A673 (cell line): ENCODE data around the gene MPV17L2. TPM values are rescaled to one million over a fixed set of nuclear protein-coding genes. Genes with fewer than 3 reads are reported as not detected.

ENCODE experiments used
- BruUV-seq: library from RNA; stranded (reverse); fragments of 400-500 nt; replicated peaks from 2 replicates; lab custom pipeline; 2021; lab: Mats Ljungman, UMichigan
- CTCF ChIA-PET: fragments of 300-600 bp; sonication (Branson Sonifier 250); formaldehyde crosslinking; loops from one replicate; lab custom pipeline; 2022; ENCODE audit warnings: antibody characterized with exemption; lab: Charles Lee
- POLR2A ChIA-PET: fragments of 300-600 bp; sonication (Branson Sonifier 250); formaldehyde crosslinking; loops from one replicate; lab custom pipeline; 2022; ENCODE audit warnings: antibody characterized with exemption; ENCODE audit not compliant: low non-redundant PET; lab: Charles Lee
- DNase-seq: peaks from one replicate; pipeline ENCODE4 v3.0.0-alpha.2; 2015; ENCODE audit warnings: low spot score
- H3K27ac ChIP-seq: fragments of 200-600 bp; sonication (generic); 2 replicates; pipeline ENCODE4 v1.5.1; 2016; ENCODE audit warnings: mixed run types, low read depth, mild to moderate bottlenecking, mixed read lengths, antibody characterized with exemption, low read length; ENCODE audit not compliant: poor library complexity, severe bottlenecking
- H3K27me3 ChIP-seq: fragments of 200-600 bp; sonication (generic); replicated peaks from 2 replicates; pipeline ENCODE4 v1.6.1; 2017; ENCODE audit warnings: mixed run types, low read depth, mild to moderate bottlenecking, mixed read lengths, antibody characterized with exemption, low read length; ENCODE audit not compliant: insufficient read depth, poor library complexity
- H3K36me3 ChIP-seq: fragments of 200-600 bp; sonication (generic); 2 replicates; pipeline ENCODE4 v1.6.1; 2016; ENCODE audit warnings: mixed run types, mild to moderate bottlenecking, mixed read lengths, antibody characterized with exemption, low read length; ENCODE audit not compliant: insufficient read depth, poor library complexity, severe bottlenecking
- H3K4me1 ChIP-seq: fragments of 200-600 bp; sonication (generic); 2 replicates; pipeline ENCODE4 v1.6.1; 2017; ENCODE audit warnings: mixed run types, mild to moderate bottlenecking, mixed read lengths, antibody characterized with exemption, low read length; ENCODE audit not compliant: insufficient read depth, poor library complexity, severe bottlenecking
- H3K4me3 ChIP-seq: fragments of 200-600 bp; sonication (generic); 2 replicates; pipeline ENCODE4 v1.5.1; 2016; ENCODE audit warnings: low read depth, mixed run types, mild to moderate bottlenecking, mixed read lengths, low read length; ENCODE audit not compliant: poor library complexity, severe bottlenecking
- H3K9me3 ChIP-seq: fragments of 200-600 bp; sonication (generic); 2 replicates; pipeline ENCODE4 v1.6.1; 2016; ENCODE audit warnings: mixed run types, low read depth, mild to moderate bottlenecking, mixed read lengths, antibody characterized with exemption, low read length; ENCODE audit not compliant: poor library complexity, severe bottlenecking
- EZH2 ChIP-seq: fragments of 200-600 bp; sonication (generic); IDR thresholded peaks from 2 replicates; pipeline ENCODE4 v1.6.1; 2017; ENCODE audit warnings: borderline replicate concordance, low read depth, mild to moderate bottlenecking, mixed read lengths, antibody characterized with exemption, low read length; ENCODE audit not compliant: poor library complexity, severe bottlenecking
- intact Hi-C: fragments of 100-400 bp; cut with micrococcal nuclease; formaldehyde crosslinking; loops from one replicate; pipeline ENCODE4 v1.10.0; 2022; ENCODE audit not compliant: unreplicated experiment
- total RNA-seq: library from RNA; stranded (reverse); gene quantifications from 2 replicates; pipeline ENCODE4 v1.2.3, GENCODE V29; 2021
- TF ChIP-seq, protein P1 (sequence below): fragments of 300-800, 200-600 bp; sonication (generic); conservative IDR thresholded peaks from 2 replicates; pipeline ENCODE4 v1.5.1; 2017; ENCODE audit warnings: low read depth, mild to moderate bottlenecking, antibody characterized with exemption, low read length, moderate library complexity, mixed read lengths

MPV17L2 gene
- total RNA-seq, 1 experiment from 2014 or later: 20.2 TPM

- Histone ChIP-seq H3K27ac (no peak overlapping the region), H3K4me1 (peaks cover 7% of the 10 kb centered on the region), H3K36me3 (no peaks in the 10 kb centered on the region), H3K9me3 (no peaks in the 10 kb centered on the region), H3K27me3 (no peaks in the 10 kb centered on the region), H3K4me3 (no peak overlapping the region)
- intact Hi-C loops: no loop called here
- no peak for DNase-seq
- POLR2A ChIA-PET: no interaction called here
- TF ChIP-seq EZH2: no peak
- TF ChIP-seq, protein P1, sequence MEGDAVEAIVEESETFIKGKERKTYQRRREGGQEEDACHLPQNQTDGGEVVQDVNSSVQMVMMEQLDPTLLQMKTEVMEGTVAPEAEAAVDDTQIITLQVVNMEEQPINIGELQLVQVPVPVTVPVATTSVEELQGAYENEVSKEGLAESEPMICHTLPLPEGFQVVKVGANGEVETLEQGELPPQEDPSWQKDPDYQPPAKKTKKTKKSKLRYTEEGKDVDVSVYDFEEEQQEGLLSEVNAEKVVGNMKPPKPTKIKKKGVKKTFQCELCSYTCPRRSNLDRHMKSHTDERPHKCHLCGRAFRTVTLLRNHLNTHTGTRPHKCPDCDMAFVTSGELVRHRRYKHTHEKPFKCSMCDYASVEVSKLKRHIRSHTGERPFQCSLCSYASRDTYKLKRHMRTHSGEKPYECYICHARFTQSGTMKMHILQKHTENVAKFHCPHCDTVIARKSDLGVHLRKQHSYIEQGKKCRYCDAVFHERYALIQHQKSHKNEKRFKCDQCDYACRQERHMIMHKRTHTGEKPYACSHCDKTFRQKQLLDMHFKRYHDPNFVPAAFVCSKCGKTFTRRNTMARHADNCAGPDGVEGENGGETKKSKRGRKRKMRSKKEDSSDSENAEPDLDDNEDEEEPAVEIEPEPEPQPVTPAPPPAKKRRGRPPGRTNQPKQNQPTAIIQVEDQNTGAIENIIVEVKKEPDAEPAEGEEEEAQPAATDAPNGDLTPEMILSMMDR: no peak
- no TSS peak for BruUV-seq
- CTCF ChIA-PET: no interaction called here
Observed at GRCh38 chr19:18149596-18149975, 43.4 kb upstream of the MPV17L2 start.

- ChIA-PET POLR2A (no interaction called here), CTCF (interaction anchor here (2.0 kb wide), 1 partner anchor 38 kb away, joined by 11 read pairs; no protein-coding TSS in a partner anchor)
- Histone ChIP-seq H3K36me3 (peaks cover 4% of the 10 kb centered on the region), H3K9me3 (no peaks in the 10 kb centered on the region), H3K4me3 (no peak overlapping the region), H3K27ac (no peak overlapping the region), H3K27me3 (no peaks in the 10 kb centered on the region), H3K4me1 (peaks cover 7% of the 10 kb centered on the region)
- intact Hi-C loops: loop anchor here (5.0 kb wide), 3 partner anchors 39 to 171 kb away; partner anchors contain the start of genes ARRDC2 and LSM4
- BruUV-seq: no TSS peak
- no peak for DNase-seq
- TF ChIP-seq, protein P1: no peak
- no peak for TF ChIP-seq EZH2
Observed at GRCh38 chr19:18150776-18151624, 42.0 kb upstream of the MPV17L2 start.

DNA sequence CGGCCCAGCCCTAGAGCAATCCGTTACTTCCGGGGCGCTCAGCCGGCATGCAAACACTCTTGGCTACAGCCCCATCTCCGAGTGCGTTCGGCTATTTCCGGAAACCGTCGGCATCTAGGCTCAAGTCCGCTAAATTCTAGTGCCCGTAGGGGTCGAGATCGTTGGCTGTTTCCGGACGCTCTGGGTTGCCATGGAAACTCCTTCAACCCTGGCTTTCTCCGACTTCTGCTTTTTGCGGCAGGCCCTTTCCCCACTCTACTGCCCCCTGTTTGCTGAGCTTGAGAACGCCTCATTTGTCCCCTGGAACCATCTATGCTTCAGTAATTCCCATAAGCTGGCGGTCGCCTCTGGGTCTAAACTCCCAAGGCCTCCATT is 40.6 kb upstream of the MPV17L2 start:
- peaks cover 10% of the 10 kb centered on the region for H3K36me3 ChIP-seq
- ChIA-PET POLR2A (interaction anchor here (0.6 to 0.7 kb wide), 2 partner anchors 293 to 634 kb away, joined by 5 to 7 read pairs; no protein-coding TSS in a partner anchor), CTCF (interaction anchor here (0.6 to 2.0 kb wide), 3 partner anchors 9 to 658 kb away, joined by 3 to 11 read pairs (median 3); no protein-coding TSS in a partner anchor)
- H3K4me1 ChIP-seq: peaks cover 7% of the 10 kb centered on the region
- BruUV-seq: TSS peak; percentile 90
- no peaks in the 10 kb centered on the region for H3K27me3 ChIP-seq
- no peaks in the 10 kb centered on the region for H3K9me3 ChIP-seq
- peak overlapping the region; percentile 93 for H3K27ac ChIP-seq
- peak overlapping the region; percentile 96 for H3K4me3 ChIP-seq
- peak; percentile 98 for DNase-seq
- TF ChIP-seq, protein P1: peak; percentile 77
- no peak for TF ChIP-seq EZH2
- intact Hi-C loops: loop anchor here (2.0 to 5.0 kb wide), 4 partner anchors 40 to 170 kb away; partner anchors contain the start of genes ARRDC2, LSM4 and MPV17L2
